ENCODE data around the gene GRXCR1.

GRXCR1 gene

DNA sequence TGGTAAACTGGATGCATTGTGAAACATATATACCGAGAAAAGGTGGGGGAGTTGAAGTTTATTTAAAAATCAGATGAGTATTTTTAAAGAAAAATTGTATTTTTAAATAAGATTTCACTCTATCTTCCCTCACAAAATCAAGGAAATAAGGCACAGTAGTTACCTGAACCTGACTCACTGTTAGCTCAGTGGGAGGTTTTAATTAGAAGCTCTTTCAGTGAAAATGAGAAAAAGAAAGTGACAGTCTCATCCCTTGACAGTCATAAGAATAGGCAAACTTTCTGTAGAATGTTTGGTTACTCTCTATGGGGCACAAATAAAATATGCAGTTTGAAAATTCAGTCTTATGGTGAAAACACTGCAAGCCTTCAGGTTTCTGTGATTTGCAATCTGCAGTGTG is 49.7 kb downstream of the GRXCR1 start:
- DNase-seq, result no peak

DNA sequence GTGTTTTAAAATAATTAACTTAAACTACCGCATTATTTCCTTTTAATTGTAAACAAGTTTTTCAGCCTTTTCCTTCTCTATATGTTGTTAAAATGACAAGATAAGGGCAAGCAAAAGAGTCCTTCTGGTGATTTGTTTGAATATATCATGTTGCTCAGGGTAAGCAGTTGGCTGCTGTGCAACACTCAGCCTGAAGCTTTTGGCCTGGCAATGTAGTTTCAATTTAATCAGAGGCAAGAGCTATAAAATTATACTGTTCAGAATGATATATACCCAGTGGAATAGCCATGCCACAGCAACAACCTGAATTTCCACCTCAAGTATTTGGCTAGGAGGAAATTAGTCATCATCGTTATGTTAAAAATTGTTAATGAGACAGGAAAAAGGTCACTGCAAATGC is 53.4 kb downstream of the GRXCR1 start:
- no peak for DNase-seq

DNA sequence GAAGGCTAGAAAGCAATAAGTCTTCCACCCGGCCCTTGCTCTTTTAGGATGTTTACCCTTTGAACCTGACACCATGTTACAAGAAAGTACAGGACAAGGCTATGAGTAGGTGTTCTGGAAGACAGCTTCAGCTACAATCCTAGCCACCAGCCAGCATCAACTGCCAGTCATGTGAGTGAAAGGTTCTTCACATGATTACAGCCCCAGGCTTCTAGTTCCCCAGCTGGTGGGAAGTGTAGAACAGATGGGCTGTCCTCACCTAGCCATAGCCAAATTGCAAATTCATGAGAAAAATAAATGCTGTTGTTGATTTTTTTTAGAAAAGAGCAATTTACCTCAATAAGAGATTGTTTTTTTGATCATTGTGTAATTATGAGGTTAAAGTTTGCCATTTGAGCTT is 60.8 kb downstream of the GRXCR1 start:
- DNase-seq, result no peak

DNA sequence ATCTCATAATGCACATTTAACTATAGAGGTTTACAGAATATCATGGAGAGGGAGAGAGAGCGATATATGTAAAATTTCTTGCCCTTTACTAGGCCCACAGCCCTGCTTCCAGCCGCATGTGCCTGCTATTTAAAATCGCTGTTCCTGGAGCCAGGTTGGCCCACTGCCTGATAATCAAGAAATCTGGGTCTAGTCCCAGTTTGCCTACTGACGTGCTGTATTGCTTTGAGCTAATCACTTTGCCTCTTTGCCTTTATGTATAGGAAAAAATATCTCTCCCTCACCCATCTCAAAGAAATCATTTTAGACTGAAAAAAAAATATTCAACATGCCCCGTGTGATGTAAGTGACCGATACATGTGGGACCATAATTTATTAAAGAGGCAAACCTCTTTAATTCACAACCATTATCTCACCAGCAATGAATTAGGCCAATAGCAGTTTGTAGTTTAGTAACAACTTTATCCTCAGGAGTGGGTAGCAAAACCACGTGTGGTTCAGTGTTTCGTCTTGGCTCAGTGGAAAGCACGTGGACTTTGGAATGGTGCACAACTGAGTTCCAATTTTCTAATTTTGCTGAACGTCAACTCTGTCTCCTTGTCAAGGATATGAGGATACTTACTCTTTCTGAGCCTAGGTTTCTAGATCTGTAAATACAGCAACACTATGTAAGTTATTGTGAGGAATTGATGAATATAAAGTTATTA is 62.6 kb downstream of the GRXCR1 start:
- no peak for DNase-seq

DNA sequence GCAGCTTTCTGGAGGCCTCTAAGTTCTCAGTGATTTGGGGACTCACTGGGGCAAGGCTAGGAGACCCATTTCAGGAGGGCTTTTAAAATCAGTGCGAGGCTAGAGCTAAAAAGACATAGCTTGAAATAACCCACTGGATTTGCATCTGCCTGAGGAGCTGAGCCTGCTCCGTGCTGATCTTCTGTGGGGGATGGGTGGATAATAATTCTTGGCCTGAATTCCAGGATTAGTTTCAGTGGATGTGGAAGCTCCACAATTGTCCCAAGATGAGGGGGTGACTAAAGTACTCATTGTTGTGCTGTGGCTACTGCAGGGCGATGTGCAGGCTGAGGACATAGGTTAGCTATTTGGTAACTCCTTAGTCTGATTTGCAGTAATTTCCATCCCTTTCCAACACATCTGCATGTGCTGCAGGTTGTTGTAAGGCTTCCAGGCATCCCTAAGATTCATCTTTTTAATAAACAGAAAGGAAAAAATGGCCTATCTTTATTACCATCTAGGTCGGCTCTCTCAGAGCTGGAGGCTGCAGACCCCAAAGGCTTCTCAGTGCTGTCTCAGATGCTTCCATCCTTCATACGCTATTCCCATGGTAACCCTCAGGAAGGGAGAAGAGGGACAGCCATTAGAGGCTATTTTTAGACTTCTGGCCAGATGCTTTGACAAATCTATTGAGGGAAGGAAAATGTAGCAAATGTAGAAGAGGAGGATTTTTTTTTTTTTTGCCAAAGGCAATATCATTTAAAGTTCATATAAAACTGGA is 63.4 kb downstream of the GRXCR1 start:
- no peak for DNase-seq

DNA sequence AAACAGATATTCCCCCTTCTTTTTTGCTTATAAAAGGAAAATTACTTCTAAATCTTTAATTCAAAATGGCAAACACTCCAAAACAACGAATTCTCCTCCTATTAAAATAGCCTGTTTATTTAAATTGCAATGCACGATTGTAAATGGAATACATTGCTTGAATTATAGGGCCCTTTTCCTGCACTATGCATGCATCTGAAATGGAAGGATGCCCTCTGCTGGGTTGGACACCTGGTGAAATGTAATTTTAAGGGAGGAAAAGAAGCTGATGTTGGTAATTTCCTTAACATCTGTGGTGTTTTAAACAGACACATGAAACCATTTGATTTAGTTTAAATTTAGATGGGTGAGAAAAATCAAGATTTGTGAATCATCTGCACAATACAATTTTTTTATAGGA is 72.8 kb downstream of the GRXCR1 start:
- DNase-seq, result no peak

DNA sequence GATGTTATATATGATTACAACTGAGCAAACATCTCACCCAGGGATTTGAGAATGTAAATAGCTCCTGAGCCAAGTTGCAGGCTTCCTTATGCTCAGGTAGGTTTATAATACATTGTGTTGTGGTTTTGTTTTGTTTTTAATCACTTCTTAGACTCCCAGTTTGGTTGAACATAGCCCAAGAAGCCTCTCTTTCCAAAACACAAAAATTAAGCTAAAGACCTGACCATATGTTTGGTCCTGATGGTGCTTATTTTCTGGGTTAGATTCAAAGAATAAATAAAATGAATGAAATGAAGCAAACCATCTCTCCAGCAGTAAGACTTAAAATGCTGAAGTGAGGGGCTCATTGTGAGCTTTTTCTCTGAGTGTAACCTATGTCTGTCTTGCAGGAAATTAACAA is 93.5 kb downstream of the GRXCR1 start:
- no peak for DNase-seq

DNA sequence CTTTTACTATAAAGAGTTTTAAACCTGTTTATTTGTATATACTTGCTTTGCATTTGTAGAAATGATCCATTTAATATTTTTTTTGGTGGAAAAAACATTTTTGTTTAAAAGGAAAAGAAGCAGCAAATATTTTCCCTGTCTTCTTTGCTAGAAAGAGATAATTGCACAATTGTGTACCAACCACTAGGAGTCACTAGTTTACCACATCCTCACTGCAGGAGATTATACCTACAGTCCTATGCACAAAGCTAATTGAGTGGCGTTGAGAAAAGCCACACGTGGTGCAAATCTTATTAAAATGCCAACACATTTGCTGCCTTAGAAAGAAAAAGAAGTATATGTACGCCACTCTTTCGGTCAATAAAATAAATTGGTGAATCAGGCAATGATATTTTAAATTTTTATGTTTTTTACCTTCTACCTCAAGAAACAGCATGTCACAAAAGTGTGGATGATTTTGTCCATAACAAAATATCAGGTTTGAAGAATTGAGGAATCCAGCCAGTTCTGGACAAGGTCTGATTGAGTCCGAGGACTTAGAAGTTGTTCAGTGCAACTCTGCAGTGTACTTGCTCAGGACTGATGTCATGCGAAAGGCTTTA is 102.9 kb downstream of the GRXCR1 start:
- DNase-seq, result no peak

DNA sequence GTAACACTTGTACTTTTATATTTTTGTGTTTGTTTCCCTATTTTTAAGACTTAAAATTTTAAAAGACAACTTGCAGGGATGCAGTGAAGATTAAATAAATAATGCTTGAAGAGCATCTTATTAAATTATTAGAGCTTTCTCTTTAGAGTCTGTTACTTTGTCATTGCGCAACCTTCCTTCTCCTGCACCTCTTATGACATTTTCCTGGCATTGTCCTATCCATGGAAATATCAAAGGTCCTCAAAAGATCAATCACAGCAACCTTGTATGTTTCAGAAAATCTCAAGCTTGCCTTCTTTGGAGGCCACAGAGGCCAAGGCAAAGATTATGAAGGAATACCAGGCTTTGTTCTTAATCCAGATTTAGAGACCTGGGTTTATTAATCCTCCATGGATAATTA is 116.3 kb downstream of the GRXCR1 start:
- DNase-seq, result no peak

DNA sequence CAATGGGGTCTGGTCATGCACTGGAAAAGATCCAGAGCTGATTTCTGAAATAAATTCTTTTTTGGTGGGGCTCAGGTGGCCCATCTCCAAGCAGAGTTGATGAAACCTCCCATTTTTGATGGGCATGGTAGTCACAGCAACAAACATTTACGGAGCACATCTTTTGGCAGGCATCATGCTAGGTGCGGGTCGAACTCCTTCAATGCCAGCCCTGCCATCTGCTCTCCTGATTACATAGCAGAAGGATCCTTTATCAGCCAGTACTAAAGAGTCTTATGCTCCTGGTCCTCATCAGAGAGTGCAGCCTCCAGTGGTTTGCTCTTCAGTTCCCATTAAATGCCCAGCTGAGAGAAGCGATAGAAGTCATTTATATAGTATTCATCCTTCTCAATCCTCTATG is 121.7 kb downstream of the GRXCR1 start:
- no peak for DNase-seq

DNA sequence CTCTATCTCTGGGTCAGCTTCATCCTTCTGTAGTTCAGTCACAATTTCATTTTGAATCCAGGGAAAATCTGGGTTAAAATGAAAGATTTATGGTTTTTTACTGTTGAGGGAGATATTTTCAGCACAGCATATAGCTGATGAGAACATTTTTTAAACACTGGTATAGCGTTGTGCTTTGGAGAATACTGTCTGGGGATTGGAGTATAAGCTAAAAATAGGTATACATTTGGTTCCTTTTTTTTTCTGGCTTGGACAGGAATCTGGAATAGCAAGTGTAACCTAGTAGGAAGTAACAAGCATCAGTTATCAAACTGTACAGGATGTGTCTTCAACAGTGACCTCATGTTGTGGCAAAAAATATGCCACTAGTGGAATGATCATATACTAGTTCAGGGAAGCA is 149.1 kb downstream of the GRXCR1 start:
- DNase-seq, result no peak

DNA sequence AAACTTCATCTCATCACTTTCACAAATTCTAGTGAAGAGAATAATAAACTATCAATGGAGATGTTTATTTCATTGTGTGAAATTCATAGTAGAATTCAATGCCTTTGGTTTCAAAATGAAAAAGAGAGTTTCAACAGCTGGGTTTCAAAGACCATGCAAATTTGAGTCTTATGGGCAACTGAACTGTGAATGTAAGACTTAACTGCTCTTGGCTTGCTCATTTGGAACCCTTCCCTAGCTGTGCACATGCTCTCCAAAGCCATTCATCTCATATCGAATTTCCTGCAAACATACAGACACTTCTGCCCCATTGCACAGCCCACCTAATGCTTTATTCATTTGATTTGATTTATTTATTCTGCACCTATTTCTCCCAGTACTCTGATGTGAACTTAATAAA is 154.5 kb downstream of the GRXCR1 start:
- DNase-seq, result no peak

DNA sequence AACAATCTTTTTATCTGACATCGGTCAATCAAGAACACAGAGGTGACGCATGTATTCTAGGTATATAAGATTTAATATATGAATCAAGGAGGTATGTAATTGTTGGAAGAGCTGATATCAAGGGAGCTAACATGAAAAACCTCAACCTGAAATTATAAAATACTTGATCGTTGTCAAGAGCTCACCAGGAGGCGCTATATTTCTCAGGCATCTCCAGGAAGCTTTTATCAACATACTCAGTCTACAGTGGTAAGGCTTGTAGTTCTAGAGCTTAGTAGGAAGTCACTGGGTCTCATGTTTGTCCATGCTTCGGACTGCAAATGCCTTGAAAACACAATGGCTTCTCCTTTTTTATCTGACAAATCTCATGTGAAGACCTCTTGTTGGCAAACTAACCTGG is 156.1 kb downstream of the GRXCR1 start:
- DNase-seq, result no peak

DNA sequence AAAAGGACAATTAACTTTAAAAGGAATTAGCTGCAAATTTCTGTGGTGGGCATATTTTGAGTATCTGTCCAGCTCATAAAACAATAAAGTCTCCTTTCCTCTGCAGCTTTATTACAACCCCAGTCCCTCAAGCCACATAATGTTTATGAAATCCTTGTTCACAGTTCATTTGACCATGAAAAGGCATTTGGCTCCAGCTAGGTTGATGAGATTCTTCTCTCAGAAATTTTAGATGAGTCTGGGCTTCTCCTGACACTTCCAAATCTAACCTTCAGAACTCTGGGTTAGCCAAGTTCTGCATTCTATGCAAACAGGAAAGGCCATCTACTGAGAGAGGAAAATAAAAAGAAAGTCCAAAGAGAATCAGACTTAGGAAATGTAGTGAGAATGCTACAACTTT is 156.8 kb downstream of the GRXCR1 start:
- DNase-seq, result no peak

DNA sequence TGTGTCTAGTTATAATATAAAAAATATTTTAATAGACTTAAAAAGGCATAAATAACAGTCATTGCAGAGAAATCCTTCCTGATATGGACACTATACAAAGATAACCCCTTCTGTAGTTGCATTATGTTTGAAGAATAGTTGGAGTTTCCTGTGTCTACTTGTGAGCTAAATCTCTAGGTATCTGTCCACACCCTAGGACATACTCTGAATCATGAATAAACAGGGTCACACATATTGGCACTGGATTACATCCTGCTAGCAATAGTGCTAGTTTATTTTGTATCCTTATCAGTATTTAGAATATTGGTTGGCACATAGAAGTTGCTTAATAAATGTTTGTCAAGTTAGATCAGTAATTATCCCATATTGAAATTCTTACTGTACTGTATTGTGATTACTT is 173.9 kb downstream of the GRXCR1 start:
- no peak for DNase-seq

DNA sequence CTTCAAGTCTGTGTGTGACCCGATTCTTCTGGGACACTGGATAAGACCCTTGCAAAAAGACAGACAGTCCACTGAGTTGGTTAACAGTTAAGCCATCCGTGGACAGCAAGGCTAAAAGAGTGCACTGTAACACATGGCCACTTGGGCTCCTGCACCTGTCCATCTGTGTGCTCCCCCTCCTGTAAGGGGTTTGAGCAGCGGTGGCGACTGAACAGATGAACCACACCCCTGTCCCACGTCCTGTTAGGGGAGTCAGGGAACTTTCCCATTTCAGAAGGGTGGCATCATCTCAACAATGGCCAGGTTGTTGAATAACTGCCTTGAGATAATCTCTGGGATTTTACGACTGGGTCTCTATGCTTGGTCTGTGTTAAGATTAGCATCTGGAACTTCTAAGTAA is 178.6 kb downstream of the GRXCR1 start:
- DNase-seq, result no peak
